GM06990 (cell line): ENCODE results near the gene EIF1AX.
"Not testable (repeated sequence)": the region's sequence is repeated elsewhere in the genome, so short reads cannot be mapped to it uniquely, and the experiment has no call there.

ENCODE experiments used
- DNase-seq: peaks from one replicate; pipeline ENCODE4 v3.0.0-alpha.2; 2011; ENCODE audit not compliant: insufficient read length; ENCODE audit errors: extremely low read depth
- H3K27me3 ChIP-seq: replicated peaks from 2 replicates; pipeline ENCODE4 v1.6.0; 2011; ENCODE audit warnings: low read length; ENCODE audit not compliant: control insufficient read depth, insufficient read depth
- H3K36me3 ChIP-seq: 2 replicates; pipeline ENCODE4 v1.5.1; 2011; ENCODE audit warnings: low read length; ENCODE audit not compliant: control insufficient read depth, insufficient read depth
- H3K4me3 ChIP-seq: replicated peaks from 2 replicates; pipeline ENCODE4 v1.5.1; 2011; ENCODE audit warnings: low read depth, mild to moderate bottlenecking, control low read depth, low read length
- CTCF ChIP-seq: IDR thresholded peaks from 2 replicates; pipeline ENCODE4 v1.5.1; 2011; ENCODE audit warnings: low read length, control low read depth, mild to moderate bottlenecking, inconsistent platforms; ENCODE audit not compliant: insufficient read depth, poor library complexity, severe bottlenecking

EIF1AX gene

DNA sequence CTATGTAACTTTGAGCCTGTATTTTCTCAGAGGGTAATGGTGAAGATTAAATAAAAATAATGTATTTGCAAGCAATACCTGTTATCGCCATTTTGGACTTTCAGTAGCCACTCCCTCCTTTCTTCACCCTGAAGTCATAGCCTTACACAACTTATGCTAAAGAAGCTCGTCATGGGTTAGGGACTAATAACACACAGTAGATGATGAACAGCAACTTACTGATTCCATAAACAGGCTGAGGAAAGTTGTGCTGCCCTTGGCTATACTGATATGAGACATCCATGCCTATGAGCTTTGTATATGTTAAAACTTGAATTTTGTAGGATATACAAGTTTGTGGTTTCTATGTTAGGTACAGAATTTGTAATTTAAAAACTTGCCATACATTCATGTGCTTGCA lies 31.7 kb upstream of the EIF1AX start:
- H3K36me3 ChIP-seq, result no peaks in the 10 kb centered on the region; the same call in 1 of the 2 replicates
- no peak for TF ChIP-seq CTCF
- no peak overlapping the region for H3K4me3 ChIP-seq
- DNase-seq, result no peak
- no peaks in the 10 kb centered on the region for H3K27me3 ChIP-seq

- no peak for DNase-seq
- Histone ChIP-seq H3K4me3 (no peak overlapping the region), H3K27me3 (no peaks in the 10 kb centered on the region), H3K36me3 (no peaks in the 10 kb centered on the region; the same call in 1 of the 2 replicates)
- TF ChIP-seq CTCF, result no peak
Measured at GRCh38 chrX:20171887-20172286, 30.2 kb upstream of the EIF1AX start.

GRCh38 chrX:20162516-20162915 lies 20.9 kb upstream of the EIF1AX start:
- not testable (repeated sequence) for H3K36me3 ChIP-seq, DNase-seq, H3K27me3 ChIP-seq, H3K4me3 ChIP-seq

DNA sequence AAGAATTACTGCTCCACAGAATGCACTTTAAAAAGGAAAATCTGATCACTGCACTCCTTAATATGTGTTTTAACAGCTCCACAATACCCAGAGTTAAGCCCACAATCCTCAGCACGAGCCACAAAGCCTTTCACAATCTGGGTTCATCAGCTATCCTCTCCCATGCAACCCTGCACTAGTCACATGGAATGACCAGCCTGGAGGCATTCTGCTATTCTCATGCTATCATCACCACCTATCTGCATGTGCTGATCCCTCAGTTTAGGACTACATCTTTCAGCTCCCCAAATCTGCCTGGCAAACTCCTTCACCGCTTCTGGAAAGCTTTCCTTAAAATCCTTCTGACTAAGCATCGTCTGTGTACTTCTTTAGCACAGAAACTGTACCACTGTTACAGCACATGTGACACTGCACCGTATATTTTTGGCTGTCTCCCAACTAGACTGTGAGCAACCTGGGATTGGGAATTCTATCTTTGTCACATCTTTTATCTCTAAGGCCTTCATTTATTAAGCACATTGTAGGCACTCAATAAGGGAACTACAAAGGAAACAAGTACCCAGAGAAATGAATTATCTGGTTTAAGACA lies 18.3 kb upstream of the EIF1AX start:
- Histone ChIP-seq H3K27me3 (no peaks in the 10 kb centered on the region), H3K4me3 (no peak overlapping the region), H3K36me3 (peaks cover 2% of the 10 kb centered on the region; the same call in 1 of the 2 replicates)
- no peak for TF ChIP-seq CTCF
- no peak for DNase-seq

DNA sequence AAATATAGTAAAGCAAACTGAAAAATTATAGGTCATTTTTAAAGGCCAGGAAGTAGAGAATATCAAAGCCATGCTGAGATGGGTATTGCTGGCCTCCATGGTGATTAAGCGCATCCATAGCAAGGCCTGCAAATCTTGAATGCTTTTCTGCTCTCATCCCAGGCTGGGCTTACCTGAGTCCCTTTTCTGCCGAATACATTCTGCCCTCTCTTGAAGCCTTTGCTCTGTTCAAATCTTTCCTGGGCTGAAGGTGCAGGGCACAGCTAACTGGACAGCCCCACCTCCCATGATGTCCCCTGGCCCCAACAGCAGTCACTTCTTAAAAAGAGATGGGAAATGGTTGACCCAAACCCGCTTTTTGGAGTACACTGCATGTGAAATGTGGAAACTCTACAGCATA lies 10.1 kb upstream of the EIF1AX start:
- TF ChIP-seq CTCF, result no peak
- H3K27me3 ChIP-seq, result no peaks in the 10 kb centered on the region
- peaks cover 2% of the 10 kb centered on the region; the same call in 1 of the 2 replicates for H3K36me3 ChIP-seq
- H3K4me3 ChIP-seq, result no peak overlapping the region
- DNase-seq, result no peak

DNA sequence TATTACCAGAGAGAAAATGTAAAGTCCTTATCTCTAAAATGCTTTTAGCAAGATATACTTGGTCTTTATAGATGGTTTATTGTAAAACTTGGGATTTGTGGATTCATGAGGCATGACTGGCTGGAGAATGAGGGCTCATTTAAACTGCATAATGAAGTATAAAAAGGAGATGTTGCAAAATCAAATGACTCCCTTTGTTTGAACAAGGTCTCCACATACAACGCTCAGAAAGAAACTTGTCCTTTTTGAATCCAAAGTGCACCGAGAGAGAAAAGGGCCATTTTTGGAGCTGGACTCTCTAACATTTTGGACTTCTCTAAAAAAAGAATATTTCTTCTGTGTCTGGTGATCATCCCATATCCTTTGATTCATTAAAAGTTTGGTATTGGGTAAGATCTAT lies 7.7 kb upstream of the EIF1AX start:
- no peak for DNase-seq
- TF ChIP-seq CTCF, result no peak
- Histone ChIP-seq H3K4me3 (no peak overlapping the region), H3K27me3 (no peaks in the 10 kb centered on the region), H3K36me3 (no peaks in the 10 kb centered on the region)
